HG02623 (cell line): ENCODE data around the gene ALX3.

Experiments
- ATAC-seq: cut with Tn5 transposase; IDR thresholded peaks from one replicate; pipeline ENCODE4 v1.9.1; 2021; ENCODE audit warnings: moderate library complexity; ENCODE audit not compliant: unreplicated experiment

ALX3 gene

GRCh38 chr1:110070671-110071242 is at the start of gene ALX3:
TSS of gene ALX3 (minus strand) at chr1:110070672. CDS start at chr1:110070612, 60 bp downstream.
- no peak for ATAC-seq

GRCh38 chr1:110119843-110120242 is 49.4 kb upstream of the ALX3 start:
- ATAC-seq = no peak

DNA sequence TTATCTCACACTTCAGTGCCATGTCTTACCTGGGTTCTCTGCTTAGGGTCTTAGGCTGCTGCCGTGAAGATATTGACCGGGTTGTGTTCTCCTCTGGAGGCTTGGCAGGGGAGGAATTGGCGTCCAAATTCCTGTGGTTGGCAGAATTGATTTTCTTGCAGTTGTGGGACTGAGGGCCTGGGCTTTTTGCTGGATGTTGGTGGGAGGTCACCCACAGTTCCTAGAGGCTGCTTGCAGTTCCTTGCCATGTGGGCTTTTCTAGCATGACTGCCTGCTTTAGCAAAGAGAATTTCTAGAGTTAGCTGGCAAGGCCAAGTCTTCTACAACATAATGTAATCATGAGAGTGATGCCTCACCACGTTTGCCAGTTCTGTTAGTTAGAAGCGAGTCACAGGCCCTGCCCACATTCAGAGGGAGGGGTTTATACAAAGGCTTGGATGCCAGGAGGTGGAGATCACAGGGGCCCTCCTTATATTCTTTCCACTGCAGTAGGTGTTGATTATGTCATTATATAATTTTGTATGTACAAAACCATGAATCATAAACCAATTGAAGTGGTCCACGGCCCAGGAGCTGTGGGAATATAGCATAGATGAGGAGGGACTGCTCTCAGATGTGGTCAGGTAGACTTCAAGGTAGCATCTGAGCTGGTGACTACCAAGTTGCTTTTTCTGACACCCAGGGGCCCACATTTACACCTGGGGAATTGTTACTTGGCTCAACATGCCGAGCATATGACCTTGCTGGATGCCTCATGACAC is 48.3 kb upstream of the ALX3 start:
- ATAC-seq = no peak

- no peak for ATAC-seq
Measured at GRCh38 chr1:110114784-110115183, 44.3 kb upstream of the ALX3 start.

GRCh38 chr1:110114173-110114572 is 43.7 kb upstream of the ALX3 start:
- no peak for ATAC-seq

- ATAC-seq = no peak
Measured at GRCh38 chr1:110113551-110113950, 43.1 kb upstream of the ALX3 start.

DNA sequence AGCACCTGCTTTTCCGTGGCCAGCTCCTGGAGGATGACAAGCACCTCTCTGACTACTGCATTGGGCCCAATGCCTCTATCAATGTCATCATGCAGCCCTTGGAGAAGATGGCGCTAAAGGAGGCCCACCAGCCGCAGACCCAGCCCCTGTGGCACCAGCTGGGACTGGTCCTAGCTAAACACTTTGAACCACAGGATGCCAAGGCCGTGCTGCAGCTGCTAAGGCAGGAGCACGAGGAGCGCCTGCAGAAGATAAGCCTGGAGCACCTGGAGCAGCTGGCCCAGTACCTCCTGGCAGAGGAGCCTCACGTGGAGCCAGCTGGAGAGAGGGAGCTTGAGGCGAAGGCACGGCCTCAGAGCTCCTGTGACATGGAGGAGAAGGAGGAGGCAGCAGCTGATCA is 42.2 kb upstream of the ALX3 start:
- no peak for ATAC-seq

DNA sequence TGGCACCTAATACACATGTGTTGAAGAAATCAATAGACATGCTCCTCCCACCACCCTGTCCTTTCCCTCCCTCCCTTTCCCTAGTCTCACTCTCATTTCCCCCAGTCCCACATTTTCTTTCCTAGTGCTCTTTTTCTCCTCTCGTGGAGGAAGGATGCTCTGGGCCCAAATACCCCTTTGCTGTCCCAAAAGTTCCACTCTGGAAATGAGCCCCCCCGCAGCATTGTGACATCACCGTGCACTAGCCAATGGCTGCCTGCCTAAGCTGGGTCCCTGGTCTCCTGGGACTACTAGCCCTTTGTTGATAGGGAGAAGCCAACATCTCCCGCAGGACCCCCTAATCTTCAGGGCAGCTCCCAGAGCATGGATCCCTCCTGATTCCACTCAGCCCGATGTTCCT is 41.7 kb upstream of the ALX3 start, which contains the start of gene UBL4B:
Gene UBL4B, plus strand, starts transcription at position 301 of the 400 bp plus-strand sequence. Its CDS starts 92 bp downstream, at position 393.
- no peak for ATAC-seq

- ATAC-seq = no peak
Measured at GRCh38 chr1:110111081-110111480, 40.6 kb upstream of the ALX3 start.

GRCh38 chr1:110107867-110108469 is 37.5 kb upstream of the ALX3 start:
- ATAC-seq = no peak

- no peak for ATAC-seq
Measured at GRCh38 chr1:110106013-110106941, 35.8 kb upstream of the ALX3 start.

- no peak for ATAC-seq
Measured at GRCh38 chr1:110102081-110102480, 31.6 kb upstream of the ALX3 start.

DNA sequence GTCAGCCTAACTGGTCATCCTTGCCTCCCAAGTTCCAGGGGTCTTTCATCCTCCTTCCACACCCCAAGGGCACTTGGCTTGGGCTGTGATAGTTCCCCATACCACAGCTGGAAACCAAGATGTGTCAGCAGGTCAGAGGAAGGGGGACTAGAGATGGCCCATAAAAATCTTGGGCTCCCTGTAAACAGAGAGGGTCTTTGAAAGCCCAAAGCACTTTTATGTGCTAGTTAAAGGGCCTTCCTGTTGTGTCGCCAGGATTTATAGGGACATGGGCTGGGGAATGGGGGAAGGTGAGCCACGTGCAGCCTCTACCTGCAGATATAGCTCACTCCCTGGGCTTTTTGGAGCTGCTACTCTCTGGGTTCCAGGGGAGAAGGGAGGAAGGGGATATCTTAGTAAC is 29.9 kb upstream of the ALX3 start:
- no peak for ATAC-seq

- ATAC-seq = no peak
Measured at GRCh38 chr1:110098222-110099026, 28.0 kb upstream of the ALX3 start.

- ATAC-seq = no peak
Measured at GRCh38 chr1:110097507-110098221, 27.2 kb upstream of the ALX3 start.

DNA sequence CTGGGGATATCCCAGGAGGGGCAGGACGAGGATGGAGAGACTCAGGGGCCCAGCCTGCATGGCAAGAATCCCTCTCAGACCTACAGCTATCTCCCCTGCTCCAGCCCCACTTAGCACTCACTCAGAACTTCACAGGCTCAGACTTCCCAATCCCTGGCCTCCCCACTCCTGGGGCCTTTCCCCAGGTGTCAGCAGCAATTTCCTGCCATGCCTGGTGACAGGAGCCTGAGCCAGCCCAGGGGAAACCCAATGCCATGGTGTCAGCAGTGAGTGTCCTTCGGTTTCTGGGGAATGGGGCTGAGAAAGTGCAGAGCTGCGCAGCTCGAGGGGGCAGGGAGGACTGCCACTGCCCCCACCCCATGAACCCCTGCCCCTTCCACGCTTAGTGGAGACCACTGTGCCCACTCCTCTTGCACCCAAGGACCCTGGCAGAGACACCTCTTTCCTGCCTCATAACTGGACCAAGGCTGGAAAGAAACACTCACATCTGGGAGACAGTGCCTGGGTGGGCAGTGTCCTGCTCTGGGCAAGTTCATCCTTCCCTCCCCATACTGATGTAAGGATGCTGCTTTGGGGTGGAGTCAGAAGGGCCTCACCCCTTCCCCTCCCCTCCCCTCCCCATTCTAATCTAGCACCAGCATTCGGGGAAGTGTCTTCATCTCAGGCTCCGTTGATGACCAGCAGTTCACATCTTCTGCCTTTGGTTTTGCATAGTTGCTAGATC is 24.6 kb upstream of the ALX3 start:
- ATAC-seq = no peak

DNA sequence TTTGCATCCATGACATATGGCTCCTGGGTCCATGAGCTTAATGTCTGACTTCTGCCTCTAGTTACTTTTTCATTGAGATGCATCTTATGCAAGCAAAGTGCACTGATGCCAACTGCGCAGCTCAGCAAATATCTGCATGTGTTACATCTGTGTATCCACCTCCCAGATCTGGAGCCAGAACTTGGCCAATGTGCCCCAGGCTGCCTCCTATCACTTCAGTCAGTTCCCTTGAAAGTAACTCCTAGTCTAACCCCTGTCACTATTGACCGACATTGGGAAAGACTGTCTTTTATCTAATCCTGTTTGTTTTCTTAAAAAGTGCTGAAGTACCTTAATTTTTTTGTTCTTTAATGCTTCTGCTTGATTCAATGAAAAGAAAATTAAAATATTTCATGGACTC is 22.5 kb upstream of the ALX3 start:
- no peak for ATAC-seq

DNA sequence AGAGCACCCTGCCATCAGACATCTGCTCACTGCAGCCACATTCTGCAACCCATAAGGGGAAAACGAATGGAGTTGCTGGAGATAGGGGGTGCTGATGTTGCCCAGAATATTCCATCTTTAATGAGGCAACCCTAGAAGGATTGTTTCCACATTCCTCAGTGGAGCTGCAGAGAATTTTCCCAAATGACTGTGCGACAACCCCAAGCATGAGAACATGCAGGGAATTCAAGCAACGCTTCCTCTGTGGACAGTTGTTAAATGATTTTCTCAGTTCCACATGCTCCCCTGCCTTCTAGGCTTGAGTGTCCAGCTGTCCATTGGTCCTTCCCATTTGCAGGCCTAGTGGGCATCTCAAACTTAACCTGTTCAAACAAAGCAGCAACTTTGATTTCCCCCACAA is 21.3 kb upstream of the ALX3 start:
- ATAC-seq = no peak

DNA sequence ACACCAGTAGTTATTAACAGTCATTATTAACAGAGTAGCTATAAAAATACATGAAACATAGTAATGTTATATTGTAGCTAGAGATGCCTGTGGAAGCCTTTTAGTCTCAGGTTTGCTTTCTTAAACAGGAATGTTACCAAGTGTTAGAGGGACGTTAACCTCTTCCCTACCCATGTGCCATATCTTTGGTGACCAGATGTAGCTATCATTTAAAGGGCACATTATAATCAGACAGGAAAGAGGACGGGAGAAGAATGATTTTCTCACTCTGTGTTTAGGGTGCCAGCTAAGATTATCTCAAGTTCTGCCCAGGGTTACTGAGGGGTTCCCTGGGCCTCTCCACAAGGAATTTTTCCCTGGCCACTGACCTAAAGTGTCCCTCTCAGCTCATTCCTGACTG is 20.9 kb upstream of the ALX3 start:
- ATAC-seq = no peak
